Neural cell (in vitro differentiated cells): Measurements from ENCODE around the gene ZNF615. TPM values are rescaled to one million over a fixed set of nuclear protein-coding genes. Genes with fewer than 3 reads are reported as not detected.

Experiments used
- H2AFZ ChIP-seq: fragments of 200-600, 300-800 bp; sonication (generic), shearing (Covaris generic); 2 replicates; pipeline ENCODE4 v1.6.0; 2014; ENCODE audit warnings: low read depth, mild to moderate bottlenecking, antibody characterized with exemption, low read length, moderate library complexity
- H3F3A ChIP-seq: fragments of 200-600 bp; shearing (Covaris generic); 2 replicates; pipeline ENCODE4 v1.6.1; 2016; ENCODE audit warnings: mild to moderate bottlenecking, moderate library complexity, mixed read lengths, antibody characterized with exemption, low read length; ENCODE audit not compliant: insufficient read depth, poor library complexity, severe bottlenecking
- H3K27ac ChIP-seq: fragments of 200-600, 300-800 bp; sonication (generic), shearing (Covaris generic); 2 replicates; pipeline ENCODE4 v1.5.1; 2014; ENCODE audit warnings: mild to moderate bottlenecking, low read length, moderate library complexity
- H3K27me3 ChIP-seq: fragments of 300-800, 200-600 bp; sonication (generic), shearing (Covaris generic); 2 replicates; pipeline ENCODE4 v1.6.0; 2014; ENCODE audit warnings: mild to moderate bottlenecking, low read depth, low read length, moderate library complexity; ENCODE audit not compliant: insufficient read depth
- H3K36me3 ChIP-seq: fragments of 300-800, 200-600 bp; sonication (generic), shearing (Covaris generic); 2 replicates; pipeline ENCODE4 v1.5.1; 2014; ENCODE audit warnings: mild to moderate bottlenecking, antibody characterized with exemption, low read length, moderate library complexity; ENCODE audit not compliant: insufficient read depth
- H3K4me2 ChIP-seq: fragments of 300-800, 200-600 bp; sonication (generic), shearing (Covaris generic); 2 replicates; pipeline ENCODE4 v1.6.0; 2014; ENCODE audit warnings: mild to moderate bottlenecking, low read length
- H3K4me3 ChIP-seq: fragments of 300-800, 200-600 bp; sonication (generic), shearing (Covaris generic); 2 replicates; pipeline ENCODE4 v1.5.1; 2014; ENCODE audit warnings: mild to moderate bottlenecking, low read length, moderate library complexity
- H3K79me2 ChIP-seq: fragments of 200-600 bp; shearing (Covaris generic); replicated peaks from 2 replicates; pipeline ENCODE4 v1.6.0; 2014; ENCODE audit warnings: mild to moderate bottlenecking, low read length, moderate library complexity; ENCODE audit not compliant: insufficient read depth
- H3K9ac ChIP-seq: fragments of 300-800, 200-600 bp; sonication (generic), shearing (Covaris generic); 2 replicates; pipeline ENCODE4 v1.6.1; 2016; ENCODE audit warnings: mild to moderate bottlenecking, low read length, mixed read lengths
- H3K9me2 ChIP-seq: fragments of 200-600 bp; shearing (Covaris generic); 2 replicates; pipeline ENCODE4 v1.6.1; 2016; ENCODE audit warnings: mild to moderate bottlenecking, low read length, mixed read lengths; ENCODE audit not compliant: insufficient read depth
- H3K9me3 ChIP-seq: fragments of 200-600, 300-800 bp; sonication (generic), shearing (Covaris generic); 2 replicates; pipeline ENCODE4 v1.6.1; 2016; ENCODE audit warnings: mild to moderate bottlenecking, mixed run types, low read length, moderate library complexity, mixed read lengths
- H4K20me1 ChIP-seq: fragments of 200-600 bp; shearing (Covaris generic); 2 replicates; pipeline ENCODE4 v1.6.1; 2016; ENCODE audit warnings: mild to moderate bottlenecking, mixed run types; ENCODE audit not compliant: insufficient read depth
- CTCF ChIP-seq: fragments of 450-650 bp; IDR thresholded peaks from 2 replicates; pipeline ENCODE4 v1.5.1; 2014; ENCODE audit warnings: antibody characterized with exemption, mild to moderate bottlenecking, moderate library complexity; ENCODE audit not compliant: poor library complexity, severe bottlenecking
- EP300 ChIP-seq: fragments of 450-650 bp; conservative IDR thresholded peaks from 2 replicates; pipeline ENCODE4 v1.6.1; 2014; ENCODE audit warnings: antibody characterized with exemption, mild to moderate bottlenecking, moderate library complexity; ENCODE audit not compliant: poor library complexity, severe bottlenecking
- EZH2 ChIP-seq: fragments of 200-600, 300-800 bp; shearing (Covaris generic), sonication (generic); IDR thresholded peaks from 2 replicates; pipeline ENCODE4 v1.6.1; 2014; ENCODE audit warnings: antibody characterized with exemption, low read length, borderline replicate concordance, mild to moderate bottlenecking; ENCODE audit not compliant: insufficient read depth, poor library complexity, severe bottlenecking
- MXI1 ChIP-seq: fragments of 450-650 bp; conservative IDR thresholded peaks from 2 replicates; pipeline ENCODE4 v1.6.1; 2014; ENCODE audit warnings: antibody characterized with exemption, mild to moderate bottlenecking; ENCODE audit not compliant: poor library complexity, severe bottlenecking
- POLR2AphosphoS5 ChIP-seq: IDR thresholded peaks from 2 replicates; pipeline ENCODE4 v1.6.1; 2012
- RAD21 ChIP-seq: fragments of 450-650 bp; conservative IDR thresholded peaks from 2 replicates; pipeline ENCODE4 v1.6.1; 2014; ENCODE audit warnings: antibody characterized with exemption, mild to moderate bottlenecking, moderate library complexity
- REST ChIP-seq: IDR thresholded peaks from 2 replicates; pipeline ENCODE4 v1.6.1; 2012; ENCODE audit warnings: borderline replicate concordance
- SMC3 ChIP-seq: fragments of 450-650 bp; conservative IDR thresholded peaks from 2 replicates; pipeline ENCODE4 v1.6.1; 2014; ENCODE audit warnings: antibody characterized with exemption, mild to moderate bottlenecking, moderate library complexity; ENCODE audit not compliant: poor library complexity
- TAF1 ChIP-seq: IDR thresholded peaks from 2 replicates; pipeline ENCODE4 v1.6.1; 2012; ENCODE audit warnings: low read depth
- polyA plus RNA-seq: library from polyadenylated mRNA; depleted of rRNA; stranded (reverse); fragments of >200 nt; gene quantifications from 2 replicates; pipeline ENCODE4 v1.2.3, GENCODE V29; 2014

ZNF615 gene
- polyA plus RNA-seq, 1 donor from 2014 or later, result 16.3 TPM

GRCh38 chr19:51946602-51947001 lies 61.4 kb downstream of the ZNF615 start:
- no peaks in the 10 kb centered on the region for H3F3A ChIP-seq
- no peak overlapping the region for H3K27ac ChIP-seq
- no peak for TF ChIP-seq POLR2AphosphoS5
- TF ChIP-seq MXI1, result no peak
- TF ChIP-seq EP300, result no peak
- no peak for TF ChIP-seq SMC3
- TF ChIP-seq TAF1, result no peak
- TF ChIP-seq EZH2, result no peak
- TF ChIP-seq RAD21, result no peak
- TF ChIP-seq CTCF, result no peak
- TF ChIP-seq REST, result no peak
- H2AFZ ChIP-seq, result no peak overlapping the region
- H3K9me3 ChIP-seq, result peaks cover 19% of the 10 kb centered on the region
- H3K4me3 ChIP-seq, result no peak overlapping the region
- no peak overlapping the region for H3K9ac ChIP-seq
- H3K79me2 ChIP-seq, result no peaks in the 10 kb centered on the region
- peaks cover 41% of the 10 kb centered on the region for H3K36me3 ChIP-seq
- H4K20me1 ChIP-seq, result no peaks in the 10 kb centered on the region
- no peak overlapping the region for H3K4me2 ChIP-seq
- no peaks in the 10 kb centered on the region for H3K9me2 ChIP-seq
- H3K27me3 ChIP-seq, result no peaks in the 10 kb centered on the region

- no peaks in the 10 kb centered on the region for H3K27me3 ChIP-seq
- H3F3A ChIP-seq, result no peaks in the 10 kb centered on the region
- no peak overlapping the region for H3K4me2 ChIP-seq
- no peak overlapping the region for H3K27ac ChIP-seq
- H3K9me3 ChIP-seq, result peaks cover 19% of the 10 kb centered on the region
- no peak overlapping the region for H2AFZ ChIP-seq
- H3K4me3 ChIP-seq, result no peak overlapping the region
- no peaks in the 10 kb centered on the region for H3K79me2 ChIP-seq
- no peaks in the 10 kb centered on the region for H4K20me1 ChIP-seq
- H3K36me3 ChIP-seq, result peaks cover 48% of the 10 kb centered on the region
- no peak for TF ChIP-seq POLR2AphosphoS5
- no peak for TF ChIP-seq EZH2
- no peak for TF ChIP-seq EP300
- no peak for TF ChIP-seq TAF1
- no peak for TF ChIP-seq RAD21
- no peak for TF ChIP-seq CTCF
- no peak for TF ChIP-seq MXI1
- no peak for TF ChIP-seq REST
- H3K9ac ChIP-seq, result no peak overlapping the region
- no peaks in the 10 kb centered on the region for H3K9me2 ChIP-seq
Measured at GRCh38 chr19:51944798-51945552, 63.0 kb downstream of the ZNF615 start.
